ENCODE data around the gene PYY. TPM values are rescaled to one million over a fixed set of nuclear protein-coding genes. Genes with fewer than 3 reads are reported as not detected.
"Not testable (repeated sequence)": the region's sequence is repeated elsewhere in the genome, so short reads cannot be mapped to it uniquely, and the experiment has no call there.

PYY gene
- total RNA-seq: not detected

- Histone ChIP-seq H3K4me3 (ENCODE audit: low read length) (no peak within 1 kb of the TSS), H3K9me3 (ENCODE audit: low read depth, low read length) (no peaks in the 10 kb centered on the region), H3K27me3 (ENCODE audit: insufficient read depth, low read length) (peaks cover 29% of the 10 kb centered on the region), H3K4me1 (ENCODE audit: insufficient read depth, low read length) (peaks cover 5% of the 10 kb centered on the region)
These were observed at the start of gene PYY for GRCh38 chr17:43953746-43954145. PYY (minus strand) TSS chr17:43953940; CDS start chr17:43953483, 457 bp downstream.

GRCh38 chr17:44002141-44002848 lies 48.6 kb upstream of the PYY start:
- Histone ChIP-seq H3K4me1 (ENCODE audit: insufficient read depth, low read length) (peaks cover 27% of the 10 kb centered on the region), H3K9me3 (ENCODE audit: low read depth, low read length) (no peaks in the 10 kb centered on the region), H3K4me3 (ENCODE audit: low read length) (no peak overlapping the region), H3K27me3 (ENCODE audit: insufficient read depth, low read length) (peaks cover 28% of the 10 kb centered on the region)

- no peaks in the 10 kb centered on the region for H3K9me3 ChIP-seq (ENCODE audit: low read depth, low read length)
- H3K27me3 ChIP-seq (ENCODE audit: insufficient read depth, low read length): peaks cover 28% of the 10 kb centered on the region
- H3K4me1 ChIP-seq (ENCODE audit: insufficient read depth, low read length): peaks cover 23% of the 10 kb centered on the region
- H3K4me3 ChIP-seq (ENCODE audit: low read length): no peak overlapping the region
These were observed 47.8 kb upstream of the PYY start for GRCh38 chr17:44001461-44001920.

- H3K4me1 ChIP-seq (ENCODE audit: insufficient read depth, low read length): peaks cover 17% of the 10 kb centered on the region
- H3K4me3 ChIP-seq (ENCODE audit: low read length): no peak overlapping the region
- H3K9me3 ChIP-seq (ENCODE audit: low read depth, low read length): no peaks in the 10 kb centered on the region
- H3K27me3 ChIP-seq (ENCODE audit: insufficient read depth, low read length): peaks cover 31% of the 10 kb centered on the region
These were observed 47.2 kb upstream of the PYY start for GRCh38 chr17:44000871-44001460.

GRCh38 chr17:44000141-44000860 lies 46.6 kb upstream of the PYY start:
- no peaks in the 10 kb centered on the region for H3K9me3 ChIP-seq (ENCODE audit: low read depth, low read length)
- peaks cover 30% of the 10 kb centered on the region for H3K27me3 ChIP-seq (ENCODE audit: insufficient read depth, low read length)
- no peak overlapping the region for H3K4me3 ChIP-seq (ENCODE audit: low read length)
- H3K4me1 ChIP-seq (ENCODE audit: insufficient read depth, low read length): peaks cover 11% of the 10 kb centered on the region

- Histone ChIP-seq H3K4me1 (ENCODE audit: insufficient read depth, low read length) (peaks cover 9% of the 10 kb centered on the region), H3K9me3 (ENCODE audit: low read depth, low read length) (no peaks in the 10 kb centered on the region), H3K27me3 (ENCODE audit: insufficient read depth, low read length) (peaks cover 34% of the 10 kb centered on the region), H3K4me3 (ENCODE audit: low read length) (no peak overlapping the region)
These were observed 45.3 kb upstream of the PYY start for GRCh38 chr17:43999024-43999423.

GRCh38 chr17:43998552-43998951 lies 44.8 kb upstream of the PYY start:
- Histone ChIP-seq H3K4me1 (ENCODE audit: insufficient read depth, low read length) (peaks cover 9% of the 10 kb centered on the region), H3K27me3 (ENCODE audit: insufficient read depth, low read length) (peaks cover 33% of the 10 kb centered on the region), H3K9me3 (ENCODE audit: low read depth, low read length) (no peaks in the 10 kb centered on the region), H3K4me3 (ENCODE audit: low read length) (no peak overlapping the region)

- not testable (repeated sequence) for H3K4me1 ChIP-seq (ENCODE audit: insufficient read depth, low read length); H3K4me3 ChIP-seq (ENCODE audit: low read length); H3K9me3 ChIP-seq (ENCODE audit: low read depth, low read length)
- peaks cover 24% of the 10 kb centered on the region for H3K27me3 ChIP-seq (ENCODE audit: insufficient read depth, low read length)
These were observed 43.4 kb upstream of the PYY start for GRCh38 chr17:43997180-43997579.

- Histone ChIP-seq H3K4me3 (ENCODE audit: low read length) (no peak overlapping the region), H3K4me1 (ENCODE audit: insufficient read depth, low read length) (peaks cover 9% of the 10 kb centered on the region), H3K9me3 (ENCODE audit: low read depth, low read length) (no peaks in the 10 kb centered on the region), H3K27me3 (ENCODE audit: insufficient read depth, low read length) (peaks cover 24% of the 10 kb centered on the region)
These were observed 41.4 kb upstream of the PYY start for GRCh38 chr17:43995150-43995471.

- H3K4me3 ChIP-seq (ENCODE audit: low read length): no peak overlapping the region
- no peaks in the 10 kb centered on the region for H3K9me3 ChIP-seq (ENCODE audit: low read depth, low read length)
- H3K4me1 ChIP-seq (ENCODE audit: insufficient read depth, low read length): peaks cover 9% of the 10 kb centered on the region
- peaks cover 24% of the 10 kb centered on the region for H3K27me3 ChIP-seq (ENCODE audit: insufficient read depth, low read length)
These were observed 40.8 kb upstream of the PYY start for GRCh38 chr17:43994272-43995149.

- H3K4me3 ChIP-seq (ENCODE audit: low read length): no peak overlapping the region
- H3K9me3 ChIP-seq (ENCODE audit: low read depth, low read length): no peaks in the 10 kb centered on the region
- peaks cover 24% of the 10 kb centered on the region for H3K27me3 ChIP-seq (ENCODE audit: insufficient read depth, low read length)
- peaks cover 9% of the 10 kb centered on the region for H3K4me1 ChIP-seq (ENCODE audit: insufficient read depth, low read length)
These were observed 38.9 kb upstream of the PYY start for GRCh38 chr17:43992641-43993040.

GRCh38 chr17:43988301-43988700 lies 34.6 kb upstream of the PYY start:
- H3K4me1 ChIP-seq (ENCODE audit: insufficient read depth, low read length): peaks cover 8% of the 10 kb centered on the region
- no peak overlapping the region for H3K4me3 ChIP-seq (ENCODE audit: low read length)
- H3K9me3 ChIP-seq (ENCODE audit: low read depth, low read length): no peaks in the 10 kb centered on the region
- H3K27me3 ChIP-seq (ENCODE audit: insufficient read depth, low read length): peaks cover 25% of the 10 kb centered on the region

- Histone ChIP-seq H3K4me1 (ENCODE audit: insufficient read depth, low read length) (peaks cover 8% of the 10 kb centered on the region), H3K27me3 (ENCODE audit: insufficient read depth, low read length) (peaks cover 34% of the 10 kb centered on the region), H3K4me3 (ENCODE audit: low read length) (no peak overlapping the region), H3K9me3 (ENCODE audit: low read depth, low read length) (no peaks in the 10 kb centered on the region)
These were observed 33.6 kb upstream of the PYY start for GRCh38 chr17:43987131-43988021.
